Loucy (cell line): ENCODE results near the gene XXYLT1.
A peak's percentile ranks its signal among the peaks of the same experiment; 100 is the strongest.

ENCODE experiments used
- H2AFZ ChIP-seq: fragments of 200-600 bp; sonication (generic); 2 replicates; pipeline ENCODE4 v1.6.0; 2016; ENCODE audit warnings: antibody characterized with exemption, mild to moderate bottlenecking, low read length, moderate library complexity
- H3F3A ChIP-seq: fragments of 200-600 bp; 2 replicates; pipeline ENCODE4 v1.6.0; 2016; ENCODE audit warnings: antibody characterized with exemption, low read depth, mild to moderate bottlenecking
- H3K27me3 ChIP-seq: fragments of 200-600 bp; sonication (generic); 2 replicates; pipeline ENCODE4 v1.6.1; 2014; ENCODE audit warnings: low read length, mild to moderate bottlenecking; ENCODE audit not compliant: insufficient read depth, poor library complexity, severe bottlenecking
- H3K36me3 ChIP-seq: fragments of 200-600 bp; sonication (generic); 2 replicates; pipeline ENCODE4 v1.6.1; 2016; ENCODE audit warnings: low read length; ENCODE audit not compliant: insufficient read depth
- H3K4me1 ChIP-seq: fragments of 200-600 bp; sonication (generic); 2 replicates; pipeline ENCODE4 v1.5.1; 2014; ENCODE audit warnings: low read length, mild to moderate bottlenecking; ENCODE audit not compliant: insufficient read depth, poor library complexity, severe bottlenecking
- H3K4me2 ChIP-seq: fragments of 200-600 bp; sonication (generic); 2 replicates; pipeline ENCODE4 v1.6.0; 2014; ENCODE audit warnings: antibody characterized with exemption, low read length, low read depth, mild to moderate bottlenecking; ENCODE audit not compliant: poor library complexity, severe bottlenecking
- H3K4me3 ChIP-seq: fragments of 200-600 bp; sonication (generic); 2 replicates; pipeline ENCODE4 v1.5.1; 2014; ENCODE audit warnings: low read length, mild to moderate bottlenecking, mixed read lengths; ENCODE audit not compliant: poor library complexity, severe bottlenecking
- H3K79me2 ChIP-seq: fragments of 200-600 bp; sonication (generic); 2 replicates; pipeline ENCODE4 v1.6.1; 2014; ENCODE audit warnings: low read length; ENCODE audit not compliant: insufficient read depth
- H3K9ac ChIP-seq: fragments of 200-600 bp; sonication (generic); 2 replicates; pipeline ENCODE4 v1.6.0; 2014; ENCODE audit warnings: mild to moderate bottlenecking, low read depth, low read length, moderate library complexity; ENCODE audit not compliant: poor library complexity, severe bottlenecking
- H3K9me2 ChIP-seq: fragments of 200-600 bp; sonication (generic); replicated peaks from 2 replicates; pipeline ENCODE4 v1.6.1; 2016; ENCODE audit warnings: low read depth, low read length, mixed read lengths
- H3K9me3 ChIP-seq: fragments of 200-600 bp; sonication (generic); 2 replicates; pipeline ENCODE4 v1.6.1; 2014; ENCODE audit warnings: mild to moderate bottlenecking, antibody characterized with exemption, low read length, low read depth; ENCODE audit not compliant: insufficient read depth
- H4K20me1 ChIP-seq: fragments of 200-600 bp; sonication (generic); 2 replicates; pipeline ENCODE4 v1.6.0; 2014; ENCODE audit warnings: antibody characterized with exemption, low read length, mild to moderate bottlenecking; ENCODE audit not compliant: insufficient read depth, poor library complexity, severe bottlenecking
- EZH2phosphoT487 ChIP-seq: fragments of 200-600 bp; IDR thresholded peaks from 2 replicates; pipeline ENCODE4 v1.6.1; 2018; ENCODE audit warnings: antibody characterized with exemption, mild to moderate bottlenecking, moderate library complexity, borderline replicate concordance
- TF ChIP-seq, protein P1 (sequence below): fragments of 200-600 bp; sonication (generic); conservative IDR thresholded peaks from 2 replicates; pipeline ENCODE4 v1.5.1; 2014; ENCODE audit warnings: mild to moderate bottlenecking, antibody characterized with exemption, low read length

XXYLT1 gene

DNA sequence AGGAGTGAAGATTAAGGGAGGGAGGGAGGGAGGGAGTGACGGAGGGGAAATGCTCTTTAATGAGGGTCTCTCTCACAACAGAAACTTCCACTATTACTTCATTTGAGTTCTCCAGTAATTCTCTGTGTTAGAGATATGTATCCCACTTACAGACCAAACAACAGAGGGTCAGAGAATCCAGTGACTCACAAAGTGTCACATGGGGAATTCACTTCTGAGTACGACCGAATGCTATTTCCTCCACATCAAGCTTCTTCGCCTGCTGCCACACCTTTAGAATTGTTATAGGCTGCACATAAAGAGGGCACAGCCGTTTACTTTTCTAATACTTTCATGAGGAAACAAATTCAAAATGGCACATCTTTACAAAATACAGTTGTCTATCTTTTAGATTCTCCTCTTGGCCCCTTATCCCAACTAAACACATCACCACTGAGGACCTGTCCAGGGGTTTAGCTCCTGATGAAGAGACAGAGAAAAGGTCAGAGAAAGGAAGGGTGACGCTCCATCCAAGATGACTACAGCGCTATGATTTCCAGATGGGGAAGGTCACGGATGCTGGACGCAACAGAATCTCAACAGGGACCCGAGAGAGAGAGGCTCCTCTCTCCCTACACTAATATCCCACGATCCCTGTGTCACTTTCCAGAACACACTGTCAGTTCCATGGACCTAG, 119.0 kb downstream of the XXYLT1 start:
- H4K20me1 ChIP-seq: no peaks in the 10 kb centered on the region
- peaks cover 27% of the 10 kb centered on the region for H3F3A ChIP-seq
- no peaks in the 10 kb centered on the region for H3K36me3 ChIP-seq
- H3K4me3 ChIP-seq: peak overlapping the region; percentile 75
- H2AFZ ChIP-seq: no peak overlapping the region
- H3K9ac ChIP-seq: peak overlapping the region; percentile 95
- no peaks in the 10 kb centered on the region for H3K9me2 ChIP-seq
- no peaks in the 10 kb centered on the region for H3K27me3 ChIP-seq
- peaks cover 96% of the 10 kb centered on the region for H3K4me1 ChIP-seq
- H3K9me3 ChIP-seq: no peaks in the 10 kb centered on the region
- H3K79me2 ChIP-seq: peaks cover 77% of the 10 kb centered on the region
- TF ChIP-seq EZH2phosphoT487: no peak
- TF ChIP-seq, protein P1, sequence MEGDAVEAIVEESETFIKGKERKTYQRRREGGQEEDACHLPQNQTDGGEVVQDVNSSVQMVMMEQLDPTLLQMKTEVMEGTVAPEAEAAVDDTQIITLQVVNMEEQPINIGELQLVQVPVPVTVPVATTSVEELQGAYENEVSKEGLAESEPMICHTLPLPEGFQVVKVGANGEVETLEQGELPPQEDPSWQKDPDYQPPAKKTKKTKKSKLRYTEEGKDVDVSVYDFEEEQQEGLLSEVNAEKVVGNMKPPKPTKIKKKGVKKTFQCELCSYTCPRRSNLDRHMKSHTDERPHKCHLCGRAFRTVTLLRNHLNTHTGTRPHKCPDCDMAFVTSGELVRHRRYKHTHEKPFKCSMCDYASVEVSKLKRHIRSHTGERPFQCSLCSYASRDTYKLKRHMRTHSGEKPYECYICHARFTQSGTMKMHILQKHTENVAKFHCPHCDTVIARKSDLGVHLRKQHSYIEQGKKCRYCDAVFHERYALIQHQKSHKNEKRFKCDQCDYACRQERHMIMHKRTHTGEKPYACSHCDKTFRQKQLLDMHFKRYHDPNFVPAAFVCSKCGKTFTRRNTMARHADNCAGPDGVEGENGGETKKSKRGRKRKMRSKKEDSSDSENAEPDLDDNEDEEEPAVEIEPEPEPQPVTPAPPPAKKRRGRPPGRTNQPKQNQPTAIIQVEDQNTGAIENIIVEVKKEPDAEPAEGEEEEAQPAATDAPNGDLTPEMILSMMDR: no peak
- peak overlapping the region; percentile 93 for H3K4me2 ChIP-seq

DNA sequence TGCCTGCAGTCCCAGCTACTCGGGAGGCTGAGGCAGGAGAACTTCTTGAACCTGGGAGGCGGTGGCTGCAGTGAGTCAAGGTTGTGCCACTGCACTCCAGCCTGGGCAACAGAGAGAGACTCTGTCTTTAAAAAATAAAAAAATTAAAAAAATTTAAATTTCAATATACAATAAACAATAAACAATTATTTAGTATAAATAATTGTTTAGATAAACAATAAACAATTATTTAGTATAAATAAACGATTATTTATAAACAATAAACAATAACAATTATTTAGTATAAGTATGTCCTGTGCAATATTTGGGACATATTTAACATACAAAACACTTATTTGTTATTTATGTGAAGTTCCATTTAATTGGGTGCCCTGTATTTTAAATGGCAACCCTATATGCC, 119.6 kb downstream of the XXYLT1 start:
- peak overlapping the region; percentile 93 for H3K4me2 ChIP-seq

DNA sequence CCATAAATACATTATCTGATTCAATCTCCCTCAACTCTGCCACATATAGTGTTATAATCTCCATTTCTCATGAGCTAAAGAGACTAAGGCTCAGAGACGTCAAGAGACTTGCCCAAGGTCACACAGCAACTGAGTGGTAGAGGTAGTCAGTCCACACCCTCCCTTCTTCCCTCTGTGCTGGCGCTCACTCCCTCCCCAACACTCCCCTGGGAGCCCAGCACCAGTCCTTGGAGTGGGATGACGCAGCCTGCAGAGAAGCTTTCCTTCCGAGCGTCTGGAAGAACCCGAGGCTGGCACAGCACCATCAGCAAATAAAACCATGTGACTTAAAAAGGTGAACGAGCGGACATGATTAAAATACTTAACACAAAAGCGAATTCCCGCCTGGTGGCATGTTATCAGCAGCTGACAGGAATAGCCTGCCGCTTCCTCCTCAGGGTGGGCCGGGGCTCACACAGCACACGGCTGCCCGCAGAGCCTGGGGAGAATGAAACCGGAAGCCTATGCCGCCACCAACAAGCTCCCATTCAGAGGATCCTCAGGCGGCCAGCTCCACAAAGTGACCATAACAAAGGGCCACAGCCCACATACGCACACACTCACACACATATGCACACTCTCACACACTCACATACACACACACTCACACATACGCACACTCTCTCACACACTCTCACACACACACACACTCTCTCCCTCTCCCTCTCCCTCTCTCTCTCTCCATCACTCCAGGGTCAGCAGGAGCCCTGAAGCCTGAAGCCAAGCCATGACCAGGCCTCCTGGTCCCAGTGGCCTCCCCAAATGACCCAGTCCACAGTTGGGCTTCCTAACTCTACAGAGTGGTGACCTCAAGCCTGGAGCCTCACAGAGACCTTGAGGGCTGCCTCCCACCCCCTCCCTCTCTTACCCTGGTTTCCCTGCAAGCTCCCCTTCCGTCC, 120.5 kb downstream of the XXYLT1 start:
- Histone ChIP-seq H3F3A (peaks cover 18% of the 10 kb centered on the region), H3K27me3 (no peaks in the 10 kb centered on the region), H3K4me2 (peak overlapping the region; percentile 93), H3K9me2 (no peaks in the 10 kb centered on the region), H3K4me3 (peak overlapping the region; percentile 71), H2AFZ (no peak overlapping the region), H3K79me2 (peaks cover 83% of the 10 kb centered on the region), H3K9me3 (no peaks in the 10 kb centered on the region), H3K4me1 (peaks cover 87% of the 10 kb centered on the region), H4K20me1 (no peaks in the 10 kb centered on the region), H3K36me3 (peaks cover 5% of the 10 kb centered on the region; the same call in 1 of the 2 replicates), H3K9ac (peak overlapping the region; percentile 88)
- TF ChIP-seq, protein P1: no peak
- TF ChIP-seq EZH2phosphoT487: no peak

More for the DNA sequence above, 119.6 kb downstream of the XXYLT1 start:
- H3K9me2 ChIP-seq: no peaks in the 10 kb centered on the region
- peak overlapping the region; percentile 75 for H3K4me3 ChIP-seq
- peak overlapping the region; percentile 95 for H3K9ac ChIP-seq
- TF ChIP-seq EZH2phosphoT487: no peak
- H3F3A ChIP-seq: peaks cover 27% of the 10 kb centered on the region
- H3K36me3 ChIP-seq: no peaks in the 10 kb centered on the region
- H3K27me3 ChIP-seq: no peaks in the 10 kb centered on the region
- no peaks in the 10 kb centered on the region for H4K20me1 ChIP-seq
- peaks cover 80% of the 10 kb centered on the region for H3K79me2 ChIP-seq
- H3K9me3 ChIP-seq: no peaks in the 10 kb centered on the region
- no peak overlapping the region for H2AFZ ChIP-seq
- peaks cover 97% of the 10 kb centered on the region for H3K4me1 ChIP-seq
